ENCODE data around the gene GALNS. TPM values are rescaled to one million over a fixed set of nuclear protein-coding genes. Genes with fewer than 3 reads are reported as not detected.

GALNS gene
- polyA plus RNA-seq, 1 experiment: 11.6 TPM

DNA sequence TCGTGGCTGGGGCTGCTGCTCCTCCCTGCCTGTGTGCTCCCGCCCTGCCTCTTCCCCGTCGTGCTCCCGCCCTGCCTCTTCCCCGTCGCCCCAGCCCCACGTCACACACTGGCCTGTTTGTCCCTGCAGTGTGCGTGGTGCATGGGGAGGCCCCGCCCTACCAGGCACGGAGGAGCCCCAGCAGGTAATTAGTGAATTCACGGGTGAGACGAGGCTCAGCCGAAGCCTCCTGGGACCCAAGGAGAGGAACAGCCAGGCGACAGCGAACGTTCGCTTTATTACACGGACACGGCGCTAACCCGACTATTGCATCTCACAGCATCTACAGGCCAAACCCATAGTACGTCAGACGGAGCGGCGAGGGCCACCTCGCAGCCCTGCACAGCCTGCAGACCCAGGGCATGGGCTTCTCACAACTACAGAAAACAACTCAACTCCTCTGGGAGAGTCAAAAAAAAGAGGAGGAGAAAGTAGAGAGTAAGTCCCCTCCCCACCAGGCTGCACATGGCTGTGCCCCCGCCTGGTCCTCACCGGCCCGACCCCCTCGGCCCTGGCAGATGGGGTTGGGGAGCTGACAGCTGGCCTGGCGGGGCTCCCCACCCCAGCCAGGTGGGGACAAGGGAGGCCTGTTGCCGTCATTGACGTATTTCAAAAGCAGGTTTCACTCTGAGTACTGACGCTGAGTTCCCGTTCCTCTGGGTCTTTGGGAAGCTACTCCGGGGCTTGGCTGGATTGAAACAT lies 14.0 kb upstream of the GALNS start:
- H3K27me3 ChIP-seq (ENCODE audit: control insufficient read depth, insufficient read depth, low read length): peaks cover 38% of the 10 kb centered on the region
- TF ChIP-seq, protein P1, sequence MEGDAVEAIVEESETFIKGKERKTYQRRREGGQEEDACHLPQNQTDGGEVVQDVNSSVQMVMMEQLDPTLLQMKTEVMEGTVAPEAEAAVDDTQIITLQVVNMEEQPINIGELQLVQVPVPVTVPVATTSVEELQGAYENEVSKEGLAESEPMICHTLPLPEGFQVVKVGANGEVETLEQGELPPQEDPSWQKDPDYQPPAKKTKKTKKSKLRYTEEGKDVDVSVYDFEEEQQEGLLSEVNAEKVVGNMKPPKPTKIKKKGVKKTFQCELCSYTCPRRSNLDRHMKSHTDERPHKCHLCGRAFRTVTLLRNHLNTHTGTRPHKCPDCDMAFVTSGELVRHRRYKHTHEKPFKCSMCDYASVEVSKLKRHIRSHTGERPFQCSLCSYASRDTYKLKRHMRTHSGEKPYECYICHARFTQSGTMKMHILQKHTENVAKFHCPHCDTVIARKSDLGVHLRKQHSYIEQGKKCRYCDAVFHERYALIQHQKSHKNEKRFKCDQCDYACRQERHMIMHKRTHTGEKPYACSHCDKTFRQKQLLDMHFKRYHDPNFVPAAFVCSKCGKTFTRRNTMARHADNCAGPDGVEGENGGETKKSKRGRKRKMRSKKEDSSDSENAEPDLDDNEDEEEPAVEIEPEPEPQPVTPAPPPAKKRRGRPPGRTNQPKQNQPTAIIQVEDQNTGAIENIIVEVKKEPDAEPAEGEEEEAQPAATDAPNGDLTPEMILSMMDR (IDR thresholded peaks at IDR 0.05; ENCODE audit: low read depth, low read length): no peak
- no peak for DNase-seq (ENCODE audit: low read depth, low spot score)
- peaks cover 4% of the 10 kb centered on the region; the same call in 1 of the 2 replicates for H3K9me3 ChIP-seq (ENCODE audit: control insufficient read depth, insufficient read depth, low read length)
- ChIA-PET POLR2A (no interaction called here), CTCF (no interaction called here)
- H3K4me3 ChIP-seq (ENCODE audit: low read depth, low read length): no peak overlapping the region
- H3K27ac ChIP-seq (ENCODE audit: low read depth, low read length): no peak overlapping the region

DNA sequence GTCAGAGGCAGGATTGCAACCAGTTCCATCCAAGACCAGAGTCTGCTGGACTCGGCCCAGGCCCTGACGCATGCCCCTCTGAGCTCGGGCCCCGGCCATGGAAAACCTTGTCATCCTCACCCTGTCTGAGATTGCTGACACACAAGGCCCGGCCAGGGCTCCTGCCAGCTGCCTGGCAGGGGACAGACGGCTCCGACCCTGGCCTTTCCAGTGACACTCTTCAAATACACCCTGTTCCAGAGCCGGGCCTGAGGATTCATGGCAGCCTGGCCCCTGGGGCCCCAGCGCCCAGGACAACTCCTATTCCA lies 12.9 kb upstream of the GALNS start:
- no peak overlapping the region for H3K4me3 ChIP-seq (ENCODE audit: low read depth, low read length)
- TF ChIP-seq, protein P1 (IDR thresholded peaks at IDR 0.05; ENCODE audit: low read depth, low read length): no peak
- no peaks in the 10 kb centered on the region; the same call in 1 of the 2 replicates for H3K9me3 ChIP-seq (ENCODE audit: control insufficient read depth, insufficient read depth, low read length)
- H3K27me3 ChIP-seq (ENCODE audit: control insufficient read depth, insufficient read depth, low read length): peaks cover 35% of the 10 kb centered on the region
- ChIA-PET CTCF (no interaction called here), POLR2A (no interaction called here)
- no peak for DNase-seq (ENCODE audit: low read depth, low spot score)
- H3K27ac ChIP-seq (ENCODE audit: low read depth, low read length): no peak overlapping the region

DNA sequence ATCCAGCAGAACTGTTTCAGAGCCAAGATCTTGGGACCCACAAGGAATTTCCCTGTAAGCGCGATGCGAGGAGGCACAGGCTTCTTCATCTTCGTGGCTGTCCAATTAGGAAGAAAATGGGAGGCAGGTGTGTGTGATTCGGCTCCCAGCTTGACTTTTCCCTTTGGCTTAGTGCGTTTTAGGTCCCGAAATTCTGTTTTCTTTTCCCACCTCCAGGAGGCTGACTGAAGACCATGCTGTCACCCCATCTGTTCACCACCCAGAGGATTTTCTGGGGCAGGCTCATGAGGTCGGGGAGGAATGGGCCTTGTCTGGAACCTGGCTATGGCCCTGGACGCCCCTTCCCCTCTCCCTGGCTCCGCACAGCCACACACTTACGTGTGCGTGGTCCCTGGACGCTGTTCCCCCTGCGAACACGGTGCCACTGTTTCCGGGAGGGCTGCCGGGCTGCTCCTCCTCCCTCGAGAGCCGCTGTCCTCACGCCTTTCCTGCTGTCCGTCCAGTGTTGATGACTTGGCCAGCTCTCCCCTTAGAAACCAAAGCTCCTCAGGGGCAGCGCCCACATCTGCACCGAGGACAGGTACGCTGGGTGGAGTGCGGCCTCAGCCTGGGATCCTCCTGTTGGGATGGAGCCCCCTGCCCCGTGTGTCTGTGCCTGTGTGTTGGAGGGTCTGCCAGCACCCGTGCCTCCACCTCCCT lies 12.4 kb upstream of the GALNS start:
- ChIA-PET POLR2A (no interaction called here), CTCF (no interaction called here)
- no peak for DNase-seq (ENCODE audit: low read depth, low spot score)
- peaks cover 35% of the 10 kb centered on the region for H3K27me3 ChIP-seq (ENCODE audit: control insufficient read depth, insufficient read depth, low read length)
- H3K4me3 ChIP-seq (ENCODE audit: low read depth, low read length): no peak overlapping the region
- TF ChIP-seq, protein P1 (IDR thresholded peaks at IDR 0.05; ENCODE audit: low read depth, low read length): no peak
- no peak overlapping the region for H3K27ac ChIP-seq (ENCODE audit: low read depth, low read length)
- no peaks in the 10 kb centered on the region; the same call in 1 of the 2 replicates for H3K9me3 ChIP-seq (ENCODE audit: control insufficient read depth, insufficient read depth, low read length)

DNA sequence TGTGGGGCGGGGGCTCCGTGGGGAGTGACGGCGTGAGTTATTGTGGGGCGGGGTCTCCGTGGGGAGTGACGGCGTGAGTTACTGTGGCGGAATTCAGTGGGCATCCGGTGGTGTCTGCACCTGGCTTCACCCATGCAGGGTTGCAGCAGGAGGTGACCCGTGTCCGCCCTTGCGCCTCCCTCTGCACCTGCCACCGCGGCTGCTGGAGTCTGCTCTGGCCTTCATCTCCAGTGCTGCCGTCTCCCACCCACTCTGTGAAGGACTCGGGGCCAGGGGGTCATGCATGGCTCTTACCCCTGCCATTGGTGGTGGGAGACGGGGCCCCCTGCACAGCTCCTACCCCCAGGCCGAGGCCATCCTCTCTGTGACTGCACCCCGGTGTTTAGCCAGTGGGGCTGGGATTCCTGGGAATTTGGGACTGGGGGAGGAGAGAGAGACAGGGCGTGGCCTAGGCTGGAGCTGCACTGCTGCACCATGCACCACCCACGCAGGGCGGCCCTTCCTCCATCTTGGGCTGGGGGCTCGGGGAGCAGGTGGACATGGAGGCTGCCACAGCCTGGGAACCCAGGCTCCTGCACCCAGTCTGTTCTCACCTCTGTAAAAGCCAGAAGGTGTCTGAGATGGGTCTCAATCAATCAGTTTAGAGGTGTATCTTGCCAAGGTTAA lies 11.0 kb upstream of the GALNS start:
- TF ChIP-seq, protein P1 (IDR thresholded peaks at IDR 0.05; ENCODE audit: low read depth, low read length): no peak
- DNase-seq (ENCODE audit: low read depth, low spot score): no peak
- Histone ChIP-seq H3K4me3 (ENCODE audit: low read depth, low read length) (no peak overlapping the region), H3K9me3 (ENCODE audit: control insufficient read depth, insufficient read depth, low read length) (no peaks in the 10 kb centered on the region; the same call in 1 of the 2 replicates), H3K27ac (ENCODE audit: low read depth, low read length) (no peak overlapping the region), H3K27me3 (ENCODE audit: control insufficient read depth, insufficient read depth, low read length) (peaks cover 31% of the 10 kb centered on the region)
- ChIA-PET POLR2A (no interaction called here), CTCF (no interaction called here)

All from AG04450 (cell line).